PC-3 (cell line): ENCODE data around the gene LAMB2. TPM values are rescaled to one million over a fixed set of nuclear protein-coding genes. Genes with fewer than 3 reads are reported as not detected.
A peak's percentile ranks its signal among the peaks of the same experiment; 100 is the strongest.

ENCODE experiments used
- ATAC-seq: fragments of 200-7000 bp; cut with Tn5 transposase; 2 replicates; pipeline ENCODE4 v1.9.1; 2020; ENCODE audit warnings: mild to moderate bottlenecking, moderate library complexity
- BruUV-seq: library from RNA; stranded (reverse); fragments of 400-500 nt; replicated peaks from 2 replicates; lab custom pipeline; 2021; lab: Mats Ljungman, UMichigan
- CTCF ChIA-PET: fragments of 300-600 bp; sonication (Branson Sonifier 250); formaldehyde crosslinking; loops from one replicate; lab custom pipeline; 2022; ENCODE audit warnings: antibody characterized with exemption; lab: Charles Lee
- POLR2A ChIA-PET: fragments of 300-600 bp; sonication (Branson Sonifier 250); formaldehyde crosslinking; loops from one replicate; lab custom pipeline; 2022; ENCODE audit warnings: antibody characterized with exemption; ENCODE audit not compliant: unreplicated experiment; lab: Charles Lee
- DNase-seq: peaks from one replicate; pipeline ENCODE4 v3.0.0-alpha.2; 2015
- H2AFZ ChIP-seq: fragments of 300-600 bp; sonication (generic); 2 replicates; pipeline ENCODE4 v1.6.0; 2016; ENCODE audit warnings: antibody characterized with exemption, low read length
- H3F3A ChIP-seq: fragments of 300-600 bp; sonication (generic); one replicate; pipeline ENCODE4 v1.6.0; 2017; ENCODE audit warnings: antibody characterized with exemption, low read length, control low read depth, mild to moderate bottlenecking; ENCODE audit not compliant: unreplicated experiment
- H3K27ac ChIP-seq: fragments of 300-600 bp; sonication (generic); 2 replicates; pipeline ENCODE4 v1.5.1; 2016; ENCODE audit warnings: mild to moderate bottlenecking, low read length
- H3K27me3 ChIP-seq: fragments of 300-600 bp; sonication (generic); 2 replicates; pipeline ENCODE4 v1.6.1; 2016; ENCODE audit warnings: low read length, mixed read lengths
- H3K36me3 ChIP-seq: fragments of 300-600 bp; sonication (generic); 2 replicates; pipeline ENCODE4 v1.6.1; 2016; ENCODE audit warnings: low read depth, mixed run types, low read length, mixed read lengths
- H3K4me1 ChIP-seq: fragments of 300-600 bp; sonication (generic); 2 replicates; pipeline ENCODE4 v1.5.1; 2016; ENCODE audit warnings: low read length; ENCODE audit not compliant: insufficient read depth
- H3K4me2 ChIP-seq: fragments of 300-600 bp; sonication (generic); 2 replicates; pipeline ENCODE4 v1.6.0; 2016; ENCODE audit warnings: low read length
- H3K4me3 ChIP-seq: fragments of 300-600 bp; sonication (generic); 2 replicates; pipeline ENCODE4 v1.5.1; 2016; ENCODE audit warnings: mild to moderate bottlenecking, low read length, mixed read lengths
- H3K79me2 ChIP-seq: fragments of 300-600 bp; sonication (generic); 2 replicates; pipeline ENCODE4 v1.6.1; 2017; ENCODE audit warnings: low read length, mixed read lengths
- H3K9ac ChIP-seq: fragments of 300-600 bp; sonication (generic); 2 replicates; pipeline ENCODE4 v1.6.0; 2016; ENCODE audit warnings: mild to moderate bottlenecking, low read length
- H3K9me2 ChIP-seq: fragments of 300-600 bp; sonication (generic); replicated peaks from 2 replicates; pipeline ENCODE4 v1.6.1; 2016; ENCODE audit warnings: mixed run types, low read length, mixed read lengths
- H3K9me3 ChIP-seq: fragments of 300-600 bp; sonication (generic); 2 replicates; pipeline ENCODE4 v1.6.1; 2016; ENCODE audit warnings: low read length, mixed read lengths
- H4K20me1 ChIP-seq: fragments of 300-600 bp; sonication (generic); 2 replicates; pipeline ENCODE4 v1.6.1; 2016; ENCODE audit warnings: low read length, mixed read lengths
- EZH2 ChIP-seq: fragments of 300-600 bp; sonication (generic); IDR thresholded peaks from one replicate; pipeline ENCODE4 v1.6.1; 2017; ENCODE audit warnings: antibody characterized with exemption, mild to moderate bottlenecking, low read length; ENCODE audit not compliant: unreplicated experiment
- EZH2phosphoT487 ChIP-seq: fragments of 300-600 bp; sonication (generic); IDR thresholded peaks from 2 replicates; pipeline ENCODE4 v1.6.1; 2018; ENCODE audit warnings: mild to moderate bottlenecking, antibody characterized with exemption, low read length, borderline replicate concordance
- intact Hi-C: fragments of 100-400 bp; cut with micrococcal nuclease; formaldehyde crosslinking; loops from 2 replicates; pipeline ENCODE4 v1.9.0; 2023
- total RNA-seq: library from RNA; depleted of rRNA; stranded (reverse); fragments of >200 nt; gene quantifications from 2 replicates; pipeline ENCODE4 v1.2.3, GENCODE V29; 2014
- TF ChIP-seq, protein P1 (sequence below): fragments of 300-600 bp; sonication (generic); conservative IDR thresholded peaks from 2 replicates; pipeline ENCODE4 v1.5.1; 2017; ENCODE audit warnings: antibody characterized with exemption, low read depth, mild to moderate bottlenecking, low read length

The LAMB2 gene
- total RNA-seq, 1 experiment from 2014 or later, result 240 TPM

DNA sequence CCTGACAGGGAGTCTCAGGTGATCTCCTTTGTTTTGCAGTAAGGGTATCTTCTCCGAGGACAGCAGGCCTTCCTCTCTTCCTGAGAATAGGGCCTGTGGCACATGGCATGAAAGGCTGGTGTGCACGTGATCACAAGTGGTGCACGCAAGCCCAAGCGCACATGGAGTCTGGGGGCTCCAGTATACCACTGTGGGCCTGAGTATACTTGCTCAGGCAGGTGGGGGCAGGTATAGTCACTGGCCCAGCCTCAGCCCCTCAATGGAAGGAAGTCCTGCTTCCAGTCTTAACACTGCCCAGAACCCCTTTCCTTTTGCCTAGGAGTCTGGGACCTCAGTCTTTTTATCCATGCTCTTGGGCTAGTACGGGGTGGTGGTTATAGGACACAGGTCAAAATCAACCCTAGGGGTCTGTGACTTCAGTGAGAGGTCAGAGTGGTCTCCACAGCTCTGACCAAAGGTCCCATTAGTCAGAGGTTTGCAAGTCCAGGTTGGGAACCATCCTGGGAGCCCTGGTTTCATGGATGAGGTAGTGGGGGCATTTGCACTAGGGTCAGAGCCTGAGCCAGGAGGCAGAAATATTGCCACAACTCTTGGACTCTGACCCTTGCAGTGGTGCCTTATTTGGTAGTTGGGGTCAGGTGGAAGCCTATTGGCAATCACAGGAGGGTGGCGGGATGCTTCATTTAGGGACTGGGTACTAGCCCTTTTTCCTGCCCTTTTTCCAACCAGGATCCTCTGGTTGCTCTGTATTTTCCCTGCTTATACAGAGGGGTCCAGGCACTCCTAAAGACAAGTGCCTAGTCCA lies 34.1 kb upstream of the LAMB2 start:
- peak overlapping the region; percentile 96; the same call in 1 of the 2 replicates for H3K4me3 ChIP-seq
- peak overlapping the region; percentile 99 for H3K4me2 ChIP-seq
- H3K4me1 ChIP-seq, result peaks cover 26% of the 10 kb centered on the region
- no peaks in the 10 kb centered on the region for H3F3A ChIP-seq
- no peaks in the 10 kb centered on the region for H3K27me3 ChIP-seq
- H4K20me1 ChIP-seq, result no peaks in the 10 kb centered on the region
- no peaks in the 10 kb centered on the region for H3K9me2 ChIP-seq
- H2AFZ ChIP-seq, result peak overlapping the region; percentile 96
- ChIA-PET CTCF (no interaction called here), POLR2A (no interaction called here)
- no peak overlapping the region for H3K27ac ChIP-seq
- no TSS peak for BruUV-seq
- intact Hi-C loops, result no loop called here
- TF ChIP-seq, protein P1, sequence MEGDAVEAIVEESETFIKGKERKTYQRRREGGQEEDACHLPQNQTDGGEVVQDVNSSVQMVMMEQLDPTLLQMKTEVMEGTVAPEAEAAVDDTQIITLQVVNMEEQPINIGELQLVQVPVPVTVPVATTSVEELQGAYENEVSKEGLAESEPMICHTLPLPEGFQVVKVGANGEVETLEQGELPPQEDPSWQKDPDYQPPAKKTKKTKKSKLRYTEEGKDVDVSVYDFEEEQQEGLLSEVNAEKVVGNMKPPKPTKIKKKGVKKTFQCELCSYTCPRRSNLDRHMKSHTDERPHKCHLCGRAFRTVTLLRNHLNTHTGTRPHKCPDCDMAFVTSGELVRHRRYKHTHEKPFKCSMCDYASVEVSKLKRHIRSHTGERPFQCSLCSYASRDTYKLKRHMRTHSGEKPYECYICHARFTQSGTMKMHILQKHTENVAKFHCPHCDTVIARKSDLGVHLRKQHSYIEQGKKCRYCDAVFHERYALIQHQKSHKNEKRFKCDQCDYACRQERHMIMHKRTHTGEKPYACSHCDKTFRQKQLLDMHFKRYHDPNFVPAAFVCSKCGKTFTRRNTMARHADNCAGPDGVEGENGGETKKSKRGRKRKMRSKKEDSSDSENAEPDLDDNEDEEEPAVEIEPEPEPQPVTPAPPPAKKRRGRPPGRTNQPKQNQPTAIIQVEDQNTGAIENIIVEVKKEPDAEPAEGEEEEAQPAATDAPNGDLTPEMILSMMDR, result no peak
- TF ChIP-seq EZH2 (no peak), EZH2phosphoT487 (no peak)
- no peaks in the 10 kb centered on the region for H3K9me3 ChIP-seq
- peak overlapping the region; percentile 97 for H3K9ac ChIP-seq
- peaks cover 28% of the 10 kb centered on the region for H3K79me2 ChIP-seq
- ATAC-seq, result no peak
- no peak for DNase-seq
- peaks cover 15% of the 10 kb centered on the region; the same call in 1 of the 2 replicates for H3K36me3 ChIP-seq

DNA sequence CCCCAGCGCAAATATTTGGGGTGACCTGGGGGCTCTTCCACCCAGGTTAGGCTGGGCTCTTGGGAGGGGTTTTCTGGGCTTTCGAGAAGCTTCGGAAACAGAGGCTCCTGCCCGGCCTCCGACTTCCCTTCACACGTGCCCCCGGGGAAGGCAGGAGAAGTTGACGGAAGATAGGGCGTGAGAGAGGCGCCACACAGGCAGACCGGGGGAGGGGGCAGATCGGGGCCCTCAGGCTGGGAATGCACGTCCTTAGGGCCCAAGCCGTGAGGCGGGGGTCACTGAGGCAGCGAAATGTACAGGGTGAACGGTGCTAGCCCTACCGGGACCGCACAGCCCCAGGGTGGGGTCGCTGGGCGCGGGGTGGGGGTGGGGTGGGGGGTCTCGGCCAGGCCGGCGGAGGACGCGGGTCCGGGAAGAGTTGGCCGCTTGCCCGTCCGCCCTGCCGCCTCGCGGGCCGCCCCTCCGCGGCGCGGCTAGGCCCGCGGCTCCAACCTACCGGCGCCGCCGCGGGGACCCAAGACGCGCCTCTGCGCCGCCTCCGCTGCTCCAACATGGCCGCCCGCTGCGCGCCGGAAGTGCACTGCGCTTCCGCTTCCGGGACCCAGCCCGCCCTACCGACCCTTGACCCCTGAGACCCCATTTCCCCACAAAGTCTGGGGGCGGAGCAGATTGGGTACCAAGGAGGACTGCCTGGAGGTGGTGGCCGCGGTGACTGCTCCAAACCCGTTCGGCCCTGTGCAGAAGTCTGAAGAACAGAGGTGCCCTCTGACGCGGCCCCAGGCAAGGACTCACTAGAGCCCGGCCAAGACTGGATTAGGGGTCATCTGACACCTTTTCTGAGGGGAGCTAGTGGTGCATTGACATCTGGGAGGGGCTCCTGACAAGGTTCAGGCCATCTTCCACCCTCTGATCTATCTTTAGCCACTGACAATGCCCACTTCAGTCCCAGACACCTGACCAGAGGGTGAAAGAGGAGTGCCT lies 33.2 kb upstream of the LAMB2 start, which contains the start of gene CCDC71:
Gene CCDC71 (minus strand): TSS at position 561 of the 981 bp plus-strand sequence. CDS start 2,123 bp downstream, outside the sequence.
- Histone ChIP-seq H3K4me3 (peak within 1 kb of the TSS; percentile 96), H4K20me1 (no peaks in the 10 kb centered on the region), H3K9ac (peak within 1 kb of the TSS; percentile 97), H3F3A (no peaks in the 10 kb centered on the region), H2AFZ (peak within 1 kb of the TSS; percentile 96), H3K27ac (peak within 1 kb of the TSS; percentile 57), H3K9me2 (no peaks in the 10 kb centered on the region), H3K4me2 (peak within 1 kb of the TSS; percentile 99), H3K4me1 (peaks cover 21% of the 10 kb centered on the region), H3K9me3 (no peaks in the 10 kb centered on the region), H3K79me2 (peaks cover 28% of the 10 kb centered on the region), H3K27me3 (no peaks in the 10 kb centered on the region), H3K36me3 (peaks cover 15% of the 10 kb centered on the region; the same call in 1 of the 2 replicates)
- ATAC-seq (peak; percentile 62), DNase-seq (peak; percentile 63)
- intact Hi-C loops, result no loop called here
- TF ChIP-seq, protein P1, result no peak
- TF ChIP-seq EZH2 (no peak), EZH2phosphoT487 (no peak)
- no TSS peak for BruUV-seq
- CTCF ChIA-PET, result no interaction called here
- POLR2A ChIA-PET, result interaction anchor here (0.6 kb wide), 1 partner anchor 246 kb away, joined by 3 read pairs; the partner anchor contains the start of gene RHOA
